ENCODE data around the gene SLC20A1.
A peak's percentile ranks its signal among the peaks of the same experiment; 100 is the strongest.

The SLC20A1 gene

DNA sequence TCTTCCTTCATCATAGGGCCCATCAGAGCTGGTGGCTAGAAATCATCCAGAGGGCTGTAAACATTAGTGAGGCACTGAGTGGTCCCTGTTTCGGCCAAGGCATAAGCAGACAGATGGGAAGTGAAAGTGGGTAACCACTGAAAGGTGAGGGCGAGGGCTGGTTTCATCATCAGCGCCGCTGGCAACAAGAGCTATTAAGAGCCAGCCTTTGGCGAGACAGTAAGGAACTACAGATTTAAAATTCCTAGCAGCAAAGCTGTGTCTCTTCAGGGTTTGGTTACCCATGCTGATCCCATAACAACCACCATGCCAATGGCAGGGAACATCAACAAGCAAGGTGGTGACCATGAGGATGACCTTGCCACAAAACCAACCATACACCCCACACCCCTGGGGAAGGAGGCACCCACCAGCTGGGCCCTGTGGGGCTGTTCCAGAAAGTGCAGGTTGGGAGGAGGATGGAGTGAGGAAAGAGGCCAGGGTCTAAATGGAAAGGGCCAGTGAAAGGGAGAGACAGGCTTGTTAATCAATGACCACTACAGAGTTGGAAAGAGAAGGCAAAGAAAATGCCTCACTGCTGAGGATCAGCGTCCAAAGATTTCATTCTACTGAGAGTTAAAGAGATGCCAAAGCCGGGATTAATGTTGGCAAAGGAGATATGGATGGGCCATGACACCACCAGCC is 9.0 kb upstream of the SLC20A1 start:
- Mint-ChIP-seq H3K36me3 (no peaks in the 10 kb centered on the region), H3K27me3 (no peaks in the 10 kb centered on the region), H3K9me3 (no peaks in the 10 kb centered on the region), H3K4me3 (no peak overlapping the region), H3K4me1 (peaks cover 71% of the 10 kb centered on the region), H3K27ac (peak overlapping the region; percentile 23)

DNA sequence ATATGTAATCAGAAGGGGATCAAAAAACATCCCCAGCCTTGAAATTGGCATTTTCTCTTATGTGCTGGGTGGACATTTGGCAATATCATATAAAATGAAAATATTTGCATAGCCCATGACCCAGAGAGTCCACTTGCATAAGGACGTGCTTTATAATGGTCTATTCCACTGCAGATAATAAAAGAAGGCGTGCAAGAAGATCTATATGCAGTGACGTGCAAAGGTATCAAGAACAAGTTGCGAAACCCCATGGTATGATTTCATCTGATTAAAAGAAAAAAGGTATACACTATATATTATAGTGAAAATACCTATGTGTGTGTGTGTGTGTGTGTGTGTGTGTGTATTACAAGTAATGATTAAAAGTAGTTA is 8.5 kb upstream of the SLC20A1 start:
- peaks cover 66% of the 10 kb centered on the region for H3K4me1 Mint-ChIP-seq

DNA sequence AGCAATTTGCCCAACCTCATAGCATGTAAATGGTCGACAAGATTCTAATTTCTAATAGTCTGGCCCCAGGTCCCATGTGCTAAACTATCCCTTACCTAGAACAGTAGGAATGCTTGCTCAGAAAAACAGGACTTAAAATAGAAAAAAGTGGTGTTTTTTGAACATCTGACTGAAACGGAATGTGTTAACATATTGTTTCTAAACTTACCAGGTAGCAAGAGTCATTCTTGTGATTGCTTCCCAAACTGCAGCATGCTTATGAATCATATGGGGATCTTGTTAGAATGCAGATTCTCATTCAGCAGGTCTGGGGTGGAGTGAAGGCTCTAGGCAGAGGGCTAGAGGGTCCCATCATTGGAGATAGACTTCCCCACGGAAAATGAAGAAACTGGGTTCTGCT is 5.8 kb upstream of the SLC20A1 start:
- Mint-ChIP-seq H3K27me3 (no peaks in the 10 kb centered on the region), H3K4me3 (no peak overlapping the region), H3K36me3 (no peaks in the 10 kb centered on the region), H3K27ac (no peak overlapping the region), H3K4me1 (peaks cover 52% of the 10 kb centered on the region), H3K9me3 (no peaks in the 10 kb centered on the region)

More for the DNA sequence above, 8.5 kb upstream of the SLC20A1 start:
- no peak overlapping the region for H3K27ac Mint-ChIP-seq
- no peak overlapping the region for H3K4me3 Mint-ChIP-seq
- no peaks in the 10 kb centered on the region for H3K27me3 Mint-ChIP-seq
- H3K9me3 Mint-ChIP-seq, result no peaks in the 10 kb centered on the region
- H3K36me3 Mint-ChIP-seq, result no peaks in the 10 kb centered on the region

DNA sequence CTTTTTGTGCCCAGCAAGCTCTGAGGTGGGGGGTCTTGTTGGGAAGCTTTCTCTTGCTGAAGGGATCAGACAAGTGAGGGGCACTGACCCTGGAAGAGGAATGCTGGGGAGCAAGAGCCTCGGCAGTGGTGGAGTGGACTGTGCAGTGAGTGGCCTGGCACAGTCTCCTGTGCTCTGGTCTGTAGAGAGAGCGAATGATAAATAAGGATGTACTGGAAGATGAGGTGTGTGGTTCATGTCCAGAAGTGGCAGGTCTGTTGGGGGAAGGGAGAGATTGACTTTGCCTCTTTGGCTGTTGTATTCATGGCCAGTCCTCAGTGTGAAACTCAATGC is 5.3 kb upstream of the SLC20A1 start:
- no peaks in the 10 kb centered on the region for H3K27me3 Mint-ChIP-seq
- no peak overlapping the region for H3K27ac Mint-ChIP-seq
- H3K9me3 Mint-ChIP-seq, result no peaks in the 10 kb centered on the region
- no peak overlapping the region for H3K4me3 Mint-ChIP-seq
- H3K36me3 Mint-ChIP-seq, result no peaks in the 10 kb centered on the region
- H3K4me1 Mint-ChIP-seq, result peaks cover 48% of the 10 kb centered on the region

GRCh38 chr2:112640800-112641675 is 4.7 kb upstream of the SLC20A1 start:
- Mint-ChIP-seq H3K4me1 (peaks cover 42% of the 10 kb centered on the region), H3K36me3 (no peaks in the 10 kb centered on the region)

GRCh38 chr2:112641701-112642100 is 4.0 kb upstream of the SLC20A1 start:
- Mint-ChIP-seq H3K4me3 (no peak overlapping the region), H3K27ac (peak overlapping the region; percentile 30), H3K9me3 (no peaks in the 10 kb centered on the region)

More at GRCh38 chr2:112640800-112641675, 4.7 kb upstream of the SLC20A1 start:
- Mint-ChIP-seq H3K27ac (no peak overlapping the region), H3K9me3 (no peaks in the 10 kb centered on the region), H3K27me3 (no peaks in the 10 kb centered on the region), H3K4me3 (no peak overlapping the region)

DNA sequence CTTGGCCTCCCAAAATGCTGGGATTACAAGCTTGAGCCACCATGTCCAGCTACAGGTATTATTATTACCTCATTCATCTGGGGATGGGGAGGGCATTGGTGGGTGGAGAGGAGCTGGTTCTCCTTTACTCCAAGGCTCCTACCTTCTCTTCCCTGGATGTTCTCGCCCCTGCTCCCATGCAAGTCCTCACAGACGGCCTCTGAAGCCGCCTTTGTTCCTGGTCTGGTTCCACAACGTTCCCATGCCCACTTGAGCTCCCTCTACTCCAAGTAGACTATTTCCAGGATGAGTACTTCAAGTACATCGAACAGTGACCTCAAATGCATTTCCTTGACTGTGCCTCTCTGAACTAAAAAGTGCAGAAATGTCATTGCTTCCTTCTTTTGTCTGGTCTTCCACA is 3.2 kb upstream of the SLC20A1 start:
- Mint-ChIP-seq H3K27ac (no peak overlapping the region), H3K4me3 (no peak overlapping the region), H3K9me3 (no peaks in the 10 kb centered on the region), H3K27me3 (no peaks in the 10 kb centered on the region), H3K36me3 (peaks cover 8% of the 10 kb centered on the region), H3K4me1 (peaks cover 36% of the 10 kb centered on the region)

More at GRCh38 chr2:112641701-112642100, 4.0 kb upstream of the SLC20A1 start:
- H3K27me3 Mint-ChIP-seq, result no peaks in the 10 kb centered on the region
- H3K4me1 Mint-ChIP-seq, result peaks cover 36% of the 10 kb centered on the region
- no peaks in the 10 kb centered on the region for H3K36me3 Mint-ChIP-seq

GRCh38 chr2:112642966-112643365 is 2.8 kb upstream of the SLC20A1 start:
- H3K4me3 Mint-ChIP-seq, result no peak overlapping the region
- H3K4me1 Mint-ChIP-seq, result peaks cover 40% of the 10 kb centered on the region
- peaks cover 10% of the 10 kb centered on the region for H3K36me3 Mint-ChIP-seq
- H3K27me3 Mint-ChIP-seq, result no peaks in the 10 kb centered on the region
- no peak overlapping the region for H3K27ac Mint-ChIP-seq
- no peaks in the 10 kb centered on the region for H3K9me3 Mint-ChIP-seq

- Mint-ChIP-seq H3K4me1 (peaks cover 45% of the 10 kb centered on the region), H3K9me3 (no peaks in the 10 kb centered on the region), H3K4me3 (no peak overlapping the region), H3K27me3 (no peaks in the 10 kb centered on the region), H3K27ac (no peak overlapping the region), H3K36me3 (peaks cover 10% of the 10 kb centered on the region)
Measured at GRCh38 chr2:112643488-112643887, 2.3 kb upstream of the SLC20A1 start.

- Mint-ChIP-seq H3K27me3 (no peaks in the 10 kb centered on the region), H3K27ac (peak overlapping the region; percentile 85)
Measured at GRCh38 chr2:112644155-112644932, 1.4 kb upstream of the SLC20A1 start.

GRCh38 chr2:112644933-112645309 is 818 bp upstream of the SLC20A1 start:
- Mint-ChIP-seq H3K4me1 (peaks cover 59% of the 10 kb centered on the region), H3K27ac (peak overlapping the region; percentile 85), H3K36me3 (peaks cover 21% of the 10 kb centered on the region), H3K9me3 (no peaks in the 10 kb centered on the region), H3K27me3 (no peaks in the 10 kb centered on the region), H3K4me3 (peak overlapping the region; percentile 96)

More at GRCh38 chr2:112644155-112644932, 1.4 kb upstream of the SLC20A1 start:
- H3K4me1 Mint-ChIP-seq, result peaks cover 54% of the 10 kb centered on the region
- peak overlapping the region; percentile 96 for H3K4me3 Mint-ChIP-seq
- H3K36me3 Mint-ChIP-seq, result peaks cover 18% of the 10 kb centered on the region
- no peaks in the 10 kb centered on the region for H3K9me3 Mint-ChIP-seq

DNA sequence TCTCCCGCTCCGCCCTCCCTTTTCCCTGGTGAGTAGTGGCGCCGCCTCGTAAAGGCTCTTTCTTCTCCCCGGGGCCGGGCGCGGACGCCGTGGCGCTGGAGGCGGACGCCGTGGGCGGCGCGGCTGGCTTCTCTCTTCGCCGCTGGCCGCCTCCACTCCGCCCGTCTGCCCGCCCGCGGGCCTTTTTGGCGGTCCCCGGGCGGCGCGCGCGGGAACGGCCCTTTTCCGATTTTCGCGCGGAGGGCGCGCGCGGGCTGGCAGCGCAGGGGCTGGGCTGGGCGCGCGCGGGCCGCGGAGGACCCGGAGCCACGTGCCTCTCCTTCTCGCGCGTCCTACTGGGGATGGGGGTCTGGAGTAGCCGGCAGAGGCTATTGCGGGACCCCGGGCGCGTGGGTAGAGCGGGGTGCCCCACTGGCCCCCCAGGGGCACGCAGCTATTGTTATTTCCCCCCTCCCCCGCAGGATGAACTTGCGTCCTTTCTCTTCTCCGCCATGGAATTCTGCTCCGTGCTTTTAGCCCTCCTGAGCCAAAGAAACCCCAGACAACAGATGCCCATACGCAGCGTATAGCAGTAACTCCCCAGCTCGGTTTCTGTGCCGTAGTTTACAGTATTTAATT is 472 bp downstream of the SLC20A1 start:
- H3K4me1 Mint-ChIP-seq, result peaks cover 54% of the 10 kb centered on the region
- peaks cover 24% of the 10 kb centered on the region for H3K36me3 Mint-ChIP-seq
- H3K27me3 Mint-ChIP-seq, result no peaks in the 10 kb centered on the region
- no peaks in the 10 kb centered on the region for H3K9me3 Mint-ChIP-seq
- H3K4me3 Mint-ChIP-seq, result peak overlapping the region; percentile 96
- peak overlapping the region; percentile 70 for H3K27ac Mint-ChIP-seq

DNA sequence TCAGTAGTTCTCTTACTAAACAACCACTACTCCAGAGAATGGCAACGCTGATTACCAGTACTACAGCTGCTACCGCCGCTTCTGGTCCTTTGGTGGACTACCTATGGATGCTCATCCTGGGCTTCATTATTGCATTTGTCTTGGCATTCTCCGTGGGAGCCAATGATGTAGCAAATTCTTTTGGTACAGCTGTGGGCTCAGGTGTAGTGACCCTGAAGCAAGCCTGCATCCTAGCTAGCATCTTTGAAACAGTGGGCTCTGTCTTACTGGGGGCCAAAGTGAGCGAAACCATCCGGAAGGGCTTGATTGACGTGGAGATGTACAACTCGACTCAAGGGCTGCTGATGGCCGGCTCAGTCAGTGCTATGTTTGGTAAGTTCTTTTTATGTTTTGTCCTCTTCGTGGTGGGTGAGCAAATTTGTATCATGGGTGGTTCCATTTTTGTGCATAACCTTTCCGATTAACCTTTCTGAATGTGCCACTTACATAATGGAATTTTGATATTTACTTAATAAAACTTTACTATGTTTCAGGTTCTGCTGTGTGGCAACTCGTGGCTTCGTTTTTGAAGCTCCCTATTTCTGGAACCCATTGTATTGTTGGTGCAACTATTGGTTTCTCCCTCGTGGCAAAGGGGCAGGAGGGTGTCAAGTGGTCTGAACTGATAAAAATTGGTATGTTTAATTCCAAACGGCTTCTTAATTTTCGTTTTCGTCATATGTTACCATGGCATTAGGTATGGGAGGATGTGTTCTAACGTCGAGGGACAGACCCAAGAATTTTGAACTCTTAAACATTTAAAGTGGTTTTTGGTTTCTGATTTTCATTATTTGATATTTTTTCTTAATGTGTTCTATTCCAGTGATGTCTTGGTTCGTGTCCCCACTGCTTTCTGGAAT is 1.3 kb downstream of the SLC20A1 start:
- Mint-ChIP-seq H3K4me1 (peaks cover 61% of the 10 kb centered on the region), H3K4me3 (peak overlapping the region; percentile 96), H3K9me3 (no peaks in the 10 kb centered on the region), H3K36me3 (peaks cover 26% of the 10 kb centered on the region), H3K27me3 (no peaks in the 10 kb centered on the region), H3K27ac (peak overlapping the region; percentile 80)

DNA sequence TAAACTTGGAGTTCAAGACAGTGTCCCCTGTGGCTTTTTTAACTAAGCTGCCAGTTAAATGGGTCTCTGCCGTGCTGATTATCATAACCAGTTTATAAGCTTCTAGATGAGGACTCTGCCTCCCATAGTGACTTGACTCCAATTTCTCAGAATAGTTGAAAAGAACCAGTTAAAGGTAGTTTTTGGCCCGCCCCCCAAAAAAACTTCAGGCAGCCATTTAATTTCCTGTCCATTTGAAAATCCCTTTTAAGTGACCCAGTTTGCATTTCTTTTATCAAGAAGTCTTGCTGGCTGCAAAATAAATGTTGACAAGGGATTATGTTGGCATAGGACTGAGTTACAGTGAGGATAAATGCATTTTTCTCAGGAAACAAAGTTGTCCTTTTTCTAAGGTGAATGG is 2.3 kb downstream of the SLC20A1 start:
- Mint-ChIP-seq H3K4me1 (peaks cover 68% of the 10 kb centered on the region), H3K27me3 (no peaks in the 10 kb centered on the region), H3K9me3 (no peaks in the 10 kb centered on the region), H3K27ac (no peak overlapping the region), H3K4me3 (peak overlapping the region; percentile 96), H3K36me3 (peaks cover 29% of the 10 kb centered on the region)
